Tibial nerve (tissue), 3 donors: Measurements from ENCODE around the gene FPGS.

Experiments used
- CTCF ChIP-seq, 5 experiments: fragments of 200-600 bp in 3 of 5; fragments of 450-650 bp in 2 of 5; sonication (generic) in 3 of 5; IDR thresholded peaks; one replicate each; pipeline ENCODE4 v1.5.1; 2016 to 2019; ENCODE audit warnings: antibody characterized with exemption in 5 of 5, mild to moderate bottlenecking in 3 of 5, moderate library complexity in 2 of 5
- POLR2A ChIP-seq, 2 donors: fragments of 450-650 bp; IDR thresholded peaks; one replicate each; pipeline ENCODE4 v1.6.1; 2017; ENCODE audit warnings: antibody characterized with exemption in 2 of 2, mild to moderate bottlenecking in 2 of 2, moderate library complexity in 2 of 2

GRCh38 chr9:127767909-127768331 lies 34.8 kb upstream of the FPGS start:
- no peak for TF ChIP-seq POLR2A (IDR thresholded peaks at IDR 0.05)
- no peak for TF ChIP-seq CTCF (IDR thresholded peaks at IDR 0.05)
